Bronchial epithelial cell (primary cell): Measurements from ENCODE around the gene KIAA0753. TPM values are rescaled to one million over a fixed set of nuclear protein-coding genes. Genes with fewer than 3 reads are reported as not detected.

Source experiments
- DNase-seq: peaks from one replicate; pipeline ENCODE4 v3.0.0-alpha.2; 2010; ENCODE audit warnings: low read depth
- FAIRE-seq: peaks from 2 replicates; lab custom pipeline; 2011; peaks lifted over from hg19 to GRCh38; lab: Jason Lieb, UNC
- H3K27me3 ChIP-seq: 2 replicates; pipeline ENCODE4 v1.5.1; 2011; ENCODE audit warnings: low read length; ENCODE audit not compliant: control insufficient read depth, insufficient read depth
- H3K36me3 ChIP-seq: 2 replicates; pipeline ENCODE4 v1.5.1; 2011; ENCODE audit warnings: low read length; ENCODE audit not compliant: control insufficient read depth, insufficient read depth
- H3K4me3 ChIP-seq: 2 replicates; pipeline ENCODE4 v1.5.1; 2011; ENCODE audit warnings: mild to moderate bottlenecking, low read depth, low read length, control low read depth
- CTCF ChIP-seq: IDR thresholded peaks from 2 replicates; pipeline ENCODE4 v1.5.1; 2011; ENCODE audit warnings: mild to moderate bottlenecking, moderate library complexity, low read length, control low read depth, inconsistent platforms; ENCODE audit not compliant: insufficient read depth, severe bottlenecking
- total RNA-seq: library from RNA; depleted of rRNA; stranded (reverse); fragments of >200 nt; gene quantifications from 2 replicates; pipeline ENCODE4 v1.2.1, GENCODE V29; 2014

The KIAA0753 gene
- total RNA-seq, 1 donor from 2014 or later: 6.6 TPM

DNA sequence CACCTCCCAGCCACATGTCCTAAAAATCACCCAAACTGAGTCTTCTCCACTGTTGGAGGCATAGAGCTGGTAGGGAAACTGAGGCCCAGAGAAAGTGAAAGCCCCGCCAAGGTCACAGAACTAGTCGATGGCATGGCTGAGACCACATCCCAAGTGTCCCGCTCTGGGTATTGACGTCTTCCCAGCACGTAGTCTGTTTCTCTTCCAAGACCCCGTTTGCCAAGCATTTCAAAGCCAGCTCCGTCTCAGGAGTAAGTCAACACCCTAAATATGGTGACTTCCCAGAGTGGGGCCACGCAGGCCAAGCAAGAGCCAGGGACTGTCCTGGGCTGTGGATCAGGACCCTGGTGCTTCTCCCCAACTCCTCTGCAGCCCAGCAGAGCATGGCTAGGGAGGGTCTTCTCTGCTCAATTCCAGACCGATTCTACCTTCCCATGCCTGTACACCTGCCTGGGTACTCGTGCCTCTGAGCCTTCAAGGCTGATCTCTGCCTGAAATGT is 103.9 kb downstream of the KIAA0753 start:
- FAIRE-seq (no peak), DNase-seq (no peak)
- no peak for TF ChIP-seq CTCF
- Histone ChIP-seq H3K36me3 (peaks cover 15% of the 10 kb centered on the region), H3K4me3 (no peak overlapping the region), H3K27me3 (no peaks in the 10 kb centered on the region)

- no peak for TF ChIP-seq CTCF
- Histone ChIP-seq H3K36me3 (peaks cover 16% of the 10 kb centered on the region), H3K27me3 (no peaks in the 10 kb centered on the region), H3K4me3 (no peak overlapping the region)
- DNase-seq: no peak
- no peak for FAIRE-seq
Measured at GRCh38 chr17:6536053-6536452, 104.5 kb downstream of the KIAA0753 start.

DNA sequence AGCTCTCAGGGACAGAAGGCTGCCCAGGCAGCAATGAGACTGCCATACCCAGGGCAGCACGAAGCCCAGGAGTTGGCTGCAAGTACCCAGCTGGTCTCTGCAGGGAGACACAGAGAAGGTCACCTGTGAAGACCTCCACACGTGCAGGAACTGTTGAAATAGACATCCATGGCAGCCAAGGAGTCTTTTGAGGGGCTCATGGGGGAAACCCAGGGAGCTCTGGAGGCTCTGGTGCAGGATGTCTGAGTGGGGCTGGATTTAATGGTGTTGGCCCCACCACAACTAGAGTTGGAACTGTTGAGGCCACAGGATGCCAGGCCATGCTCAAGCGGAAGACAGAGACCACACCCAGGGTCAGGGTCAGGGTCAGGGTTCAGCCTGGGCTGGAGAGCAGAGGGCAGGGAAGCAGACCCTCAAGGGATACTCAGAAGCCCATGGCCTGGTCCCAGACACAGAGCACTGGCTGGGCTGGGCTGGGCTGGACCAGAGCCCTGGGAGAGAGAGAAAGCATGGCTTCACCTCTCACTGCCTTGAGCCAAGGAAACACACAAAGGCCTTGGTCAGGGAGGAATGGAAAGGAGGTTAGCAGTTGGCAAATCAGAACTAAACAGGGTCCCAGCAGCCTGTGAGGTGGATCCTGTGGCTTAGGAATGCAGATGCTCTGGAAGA is 105.5 kb downstream of the KIAA0753 start:
- no peak for TF ChIP-seq CTCF
- Histone ChIP-seq H3K36me3 (peaks cover 16% of the 10 kb centered on the region), H3K4me3 (no peak overlapping the region), H3K27me3 (no peaks in the 10 kb centered on the region)
- no peak for DNase-seq
- FAIRE-seq: no peak

DNA sequence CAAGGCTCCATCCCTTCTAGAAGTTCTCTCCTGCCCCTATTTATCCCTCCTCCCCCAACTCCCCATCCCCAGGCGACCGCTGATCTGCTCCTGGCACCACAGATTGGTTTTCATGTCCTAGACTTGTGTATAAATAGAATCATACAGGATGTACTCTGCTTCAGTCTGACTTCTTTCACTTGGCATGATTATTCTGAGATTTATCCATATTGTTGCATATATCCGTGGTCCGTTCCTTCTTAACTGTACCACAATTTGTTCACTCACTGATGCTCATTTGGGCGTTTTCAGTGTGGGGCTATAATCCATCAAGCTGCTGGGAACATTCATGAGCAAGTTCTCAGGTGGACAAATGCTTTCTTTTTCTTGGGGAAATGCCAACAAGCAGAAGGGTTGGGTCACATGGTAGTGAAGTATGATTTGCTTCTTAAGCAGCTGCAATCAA is 108.0 kb downstream of the KIAA0753 start:
- H3K4me3 ChIP-seq: no peak overlapping the region
- no peak for TF ChIP-seq CTCF

GRCh38 chr17:6531575-6531974 is 108.9 kb downstream of the KIAA0753 start:
- FAIRE-seq (no peak), DNase-seq (no peak)
- no peak overlapping the region for H3K4me3 ChIP-seq
- peaks cover 12% of the 10 kb centered on the region for H3K36me3 ChIP-seq
- no peak for TF ChIP-seq CTCF
- H3K27me3 ChIP-seq: no peaks in the 10 kb centered on the region

More for the DNA sequence above, 108.0 kb downstream of the KIAA0753 start:
- Histone ChIP-seq H3K36me3 (peaks cover 15% of the 10 kb centered on the region), H3K27me3 (no peaks in the 10 kb centered on the region)
- DNase-seq (no peak), FAIRE-seq (no peak)
